Kidney (tissue), 14 donors: ENCODE measurements around the gene TMEM17. TPM values are rescaled to one million over a fixed set of nuclear protein-coding genes. Genes with fewer than 3 reads are reported as not detected.

Experiments used
- DNase-seq, 5 donors: peaks; one replicate each; pipeline ENCODE4 v3.0.0-alpha.2; 2013 to 2020
- FAIRE-seq: peaks from 2 replicates; lab custom pipeline; 2012; peaks lifted over from hg19 to GRCh38; lab: Jason Lieb, UNC
- H3K27ac ChIP-seq, 2 donors: one replicate each; pipeline ENCODE4 v1.7.0; 2013; ENCODE audit warnings: low read depth in 2 of 2, low read length in 2 of 2, inconsistent platforms in 1 of 2
- H3K27me3 ChIP-seq: one replicate; pipeline ENCODE4 v1.7.1; 2013; ENCODE audit warnings: low read length, inconsistent platforms; ENCODE audit not compliant: control insufficient read depth, insufficient read depth
- H3K36me3 ChIP-seq, 3 donors: one replicate each; pipeline versions ENCODE4 v1.7.0 to v1.7.1; 2013; ENCODE audit warnings: low read length in 3 of 3, control low read depth in 1 of 3, inconsistent platforms in 1 of 3; ENCODE audit not compliant: insufficient read depth in 3 of 3, control insufficient read depth in 2 of 3
- H3K4me1 ChIP-seq, 3 donors: one replicate each; pipeline versions ENCODE4 v1.7.0 to v1.7.1; 2013; ENCODE audit warnings: low read length in 3 of 3, inconsistent platforms in 1 of 3, low read depth in 1 of 3; ENCODE audit not compliant: control insufficient read depth in 2 of 3, insufficient read depth in 2 of 3
- H3K4me3 ChIP-seq, 3 donors: one replicate each; pipeline versions ENCODE4 v1.7.0 to v1.8.1; 2013; ENCODE audit warnings: low read length in 3 of 3, control low read depth in 1 of 3, inconsistent platforms in 1 of 3
- H3K9ac ChIP-seq, 3 donors: one replicate each; pipeline versions ENCODE4 v1.7.0 to v1.7.1; 2013; ENCODE audit warnings: low read length in 3 of 3, control low read depth in 1 of 3, inconsistent platforms in 1 of 3
- H3K9me3 ChIP-seq, 3 donors: one replicate each; pipeline versions ENCODE4 v1.7.0 to v1.7.1; 2013; ENCODE audit warnings: low read length in 3 of 3, control low read depth in 1 of 3, inconsistent platforms in 1 of 3; ENCODE audit not compliant: control insufficient read depth in 2 of 3, insufficient read depth in 1 of 3
- intact Hi-C: fragments of 100-400 bp; cut with DNase I; formaldehyde crosslinking; loops from one replicate; pipeline ENCODE4 v1.11.1; 2022
- polyA plus RNA-seq: library from polyadenylated mRNA; stranded (reverse); fragments of 350-450 nt; fragmentation: Illumina TruSeq; extraction: RNeasy Lipid Tissue Mini Kit (QIAGEN cat#74804); gene quantifications from one replicate; pipeline ENCODE4 v1.2.3, GENCODE V29; 2014; ENCODE audit warnings: low read depth, low replicate concordance; ENCODE audit not compliant: insufficient read depth
- total RNA-seq: library from RNA; stranded (reverse); fragmentation: NEBNext Ultra II Directional; extraction: Animal tissue kit (Norgen Biotek cat#: 25700); gene quantifications from one replicate; pipeline ENCODE4 v1.2.1, GENCODE V29; 2021
- TF ChIP-seq, protein P1 (sequence below): IDR thresholded peaks from 3 replicates; pipeline ENCODE4 v1.5.1; 2012; ENCODE audit warnings: mild to moderate bottlenecking, moderate library complexity, borderline replicate concordance; ENCODE audit not compliant: insufficient read depth; ENCODE audit errors: extremely low read depth
- donor health status: control.
- donor health status: control.
- donor health status: control.
- donor health status: control.
- donor health status: control.
- donor health status: DM: yes; HTN: yes; CAD: no.
- donor health status: Normal renal cell carcinoma (clear cell type).

TMEM17 gene
- total and polyA plus RNA-seq, 2 donors from 2014 or later: 3.2 to 4.2 TPM

DNA sequence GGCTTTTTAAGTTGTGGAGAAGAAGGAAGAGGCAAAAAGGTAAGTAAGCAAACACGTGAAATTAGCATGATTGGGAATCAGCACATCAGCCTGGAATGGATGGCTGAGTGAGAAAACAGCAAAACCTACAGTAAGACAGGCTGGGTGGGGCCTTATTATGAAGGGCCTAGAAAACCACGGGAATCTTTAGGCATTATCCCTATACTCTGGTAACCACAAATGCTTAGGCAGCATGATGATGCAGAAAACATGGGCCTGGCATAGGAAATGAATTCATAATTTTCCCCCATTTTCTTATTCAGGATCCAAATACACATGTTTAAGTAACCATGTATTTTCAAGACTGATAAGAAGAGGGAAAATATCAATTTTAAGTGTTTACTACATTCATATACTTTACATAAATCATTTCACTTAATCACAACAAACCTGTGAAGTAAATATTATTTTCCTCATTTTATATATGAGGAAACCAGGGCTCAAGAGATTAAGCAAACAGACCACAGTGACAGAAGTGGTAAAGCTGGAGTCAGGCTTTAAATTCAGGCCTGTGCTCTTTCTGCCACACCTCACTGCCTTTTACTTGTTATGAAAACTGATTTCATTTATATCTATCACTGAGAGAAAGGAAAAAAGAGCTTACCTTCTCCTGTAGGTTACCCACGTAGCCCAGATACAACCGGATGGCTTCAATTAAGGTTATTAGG lies 4.0 kb downstream of the TMEM17 start:
- FAIRE-seq (no peak), DNase-seq (no peak)
- H3K9me3 ChIP-seq: no peaks in the 10 kb centered on the region
- H3K27ac ChIP-seq: no peak overlapping the region
- no peak overlapping the region for H3K9ac ChIP-seq
- H3K27me3 ChIP-seq: no peaks in the 10 kb centered on the region
- H3K36me3 ChIP-seq: no peaks in the 10 kb centered on the region
- intact Hi-C loops: no loop called here
- TF ChIP-seq, protein P1, sequence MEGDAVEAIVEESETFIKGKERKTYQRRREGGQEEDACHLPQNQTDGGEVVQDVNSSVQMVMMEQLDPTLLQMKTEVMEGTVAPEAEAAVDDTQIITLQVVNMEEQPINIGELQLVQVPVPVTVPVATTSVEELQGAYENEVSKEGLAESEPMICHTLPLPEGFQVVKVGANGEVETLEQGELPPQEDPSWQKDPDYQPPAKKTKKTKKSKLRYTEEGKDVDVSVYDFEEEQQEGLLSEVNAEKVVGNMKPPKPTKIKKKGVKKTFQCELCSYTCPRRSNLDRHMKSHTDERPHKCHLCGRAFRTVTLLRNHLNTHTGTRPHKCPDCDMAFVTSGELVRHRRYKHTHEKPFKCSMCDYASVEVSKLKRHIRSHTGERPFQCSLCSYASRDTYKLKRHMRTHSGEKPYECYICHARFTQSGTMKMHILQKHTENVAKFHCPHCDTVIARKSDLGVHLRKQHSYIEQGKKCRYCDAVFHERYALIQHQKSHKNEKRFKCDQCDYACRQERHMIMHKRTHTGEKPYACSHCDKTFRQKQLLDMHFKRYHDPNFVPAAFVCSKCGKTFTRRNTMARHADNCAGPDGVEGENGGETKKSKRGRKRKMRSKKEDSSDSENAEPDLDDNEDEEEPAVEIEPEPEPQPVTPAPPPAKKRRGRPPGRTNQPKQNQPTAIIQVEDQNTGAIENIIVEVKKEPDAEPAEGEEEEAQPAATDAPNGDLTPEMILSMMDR: no peak
- H3K4me3 ChIP-seq: no peak overlapping the region
- peaks cover 0 to 6% (median 0%) of the 10 kb centered on the region in 3 donors for H3K4me1 ChIP-seq

GRCh38 chr2:62501069-62501468 lies 4.9 kb downstream of the TMEM17 start:
- DNase-seq (no peak), FAIRE-seq (no peak)
- Histone ChIP-seq H3K36me3 (no peaks in the 10 kb centered on the region), H3K27me3 (no peaks in the 10 kb centered on the region), H3K4me3 (no peak overlapping the region), H3K9me3 (no peaks in the 10 kb centered on the region), H3K4me1 (peaks cover 0 to 6% (median 0%) of the 10 kb centered on the region in 3 donors), H3K27ac (no peak overlapping the region), H3K9ac (no peak overlapping the region)
- intact Hi-C loops: no loop called here
- TF ChIP-seq, protein P1: no peak

DNA sequence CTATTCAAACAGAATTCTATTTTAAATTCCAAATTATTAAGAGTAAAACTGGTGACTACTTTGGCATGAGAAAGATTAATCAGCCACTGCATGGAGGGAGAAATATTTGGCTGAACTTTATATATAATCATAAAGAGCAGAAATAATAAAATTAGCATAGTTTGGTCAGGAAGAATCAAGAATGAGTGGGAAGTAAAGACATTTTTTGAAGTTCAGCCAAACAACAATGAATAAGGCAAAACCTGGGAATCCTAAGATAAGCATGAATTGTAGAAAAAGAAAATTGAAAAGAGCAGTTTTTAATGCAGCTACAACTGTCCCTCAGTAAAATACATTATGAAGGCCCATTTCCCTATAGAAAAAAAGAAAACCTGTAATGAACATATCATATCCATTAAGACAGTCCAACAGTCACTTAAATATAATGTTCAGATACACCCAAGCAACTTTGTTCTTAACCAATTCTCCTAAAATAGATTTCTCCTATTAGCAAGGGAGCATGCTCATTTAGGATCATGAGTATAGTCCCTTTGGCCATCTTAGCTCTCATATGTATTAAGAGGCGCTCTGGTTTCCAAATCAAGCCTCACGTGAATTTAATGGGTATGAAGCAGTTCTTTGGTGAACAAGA lies 6.5 kb downstream of the TMEM17 start:
- Histone ChIP-seq H3K27ac (no peak overlapping the region), H3K9me3 (no peaks in the 10 kb centered on the region), H3K36me3 (no peaks in the 10 kb centered on the region), H3K4me1 (no peaks in the 10 kb centered on the region), H3K4me3 (no peak overlapping the region), H3K27me3 (no peaks in the 10 kb centered on the region), H3K9ac (no peak overlapping the region)
- no peak for FAIRE-seq
- TF ChIP-seq, protein P1: no peak
- intact Hi-C loops: no loop called here
- no peak for DNase-seq
